GM18517 (cell line): ENCODE data around the gene PPFIA3.
"Not testable (repeated sequence)": the region's sequence is repeated elsewhere in the genome, so short reads cannot be mapped to it uniquely, and the experiment has no call there.

Source experiments
- ATAC-seq: cut with Tn5 transposase; IDR thresholded peaks from one replicate; pipeline ENCODE4 v1.9.1; 2021; ENCODE audit warnings: mild to moderate bottlenecking, moderate library complexity; ENCODE audit not compliant: unreplicated experiment

The PPFIA3 gene

GRCh38 chr19:49173198-49173597, 53.9 kb downstream of the PPFIA3 start:
- no peak for ATAC-seq

GRCh38 chr19:49180659-49181058, 61.3 kb downstream of the PPFIA3 start:
- ATAC-seq, result no peak

GRCh38 chr19:49182010-49182847, 62.9 kb downstream of the PPFIA3 start:
- ATAC-seq, result not testable (repeated sequence)

DNA sequence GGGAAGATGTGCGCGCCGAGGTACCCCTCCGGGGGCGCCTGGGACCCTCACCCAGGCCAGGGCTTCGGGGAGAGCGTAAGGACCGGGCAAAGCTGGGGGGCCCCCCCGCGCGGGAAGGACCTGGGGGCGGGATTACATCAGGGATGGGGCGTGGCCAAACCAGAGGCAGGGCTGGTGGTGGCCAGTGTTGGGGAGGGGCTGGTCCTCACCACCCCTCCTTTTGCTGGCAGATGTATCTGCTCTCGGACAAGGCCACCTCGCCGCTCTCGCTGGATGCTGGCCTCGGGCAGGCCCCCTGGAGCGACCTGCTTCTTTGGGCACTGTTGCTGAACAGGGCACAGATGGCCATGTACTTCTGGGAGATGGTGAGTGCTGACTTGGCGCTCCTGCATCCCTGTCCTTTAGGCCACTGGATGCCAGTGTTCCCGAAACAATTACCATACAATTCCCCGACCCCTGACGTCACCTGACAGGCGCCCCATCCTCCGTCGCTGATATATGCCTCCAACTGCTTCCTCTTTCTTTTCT, 63.6 kb downstream of the PPFIA3 start:
- ATAC-seq, result no peak

DNA sequence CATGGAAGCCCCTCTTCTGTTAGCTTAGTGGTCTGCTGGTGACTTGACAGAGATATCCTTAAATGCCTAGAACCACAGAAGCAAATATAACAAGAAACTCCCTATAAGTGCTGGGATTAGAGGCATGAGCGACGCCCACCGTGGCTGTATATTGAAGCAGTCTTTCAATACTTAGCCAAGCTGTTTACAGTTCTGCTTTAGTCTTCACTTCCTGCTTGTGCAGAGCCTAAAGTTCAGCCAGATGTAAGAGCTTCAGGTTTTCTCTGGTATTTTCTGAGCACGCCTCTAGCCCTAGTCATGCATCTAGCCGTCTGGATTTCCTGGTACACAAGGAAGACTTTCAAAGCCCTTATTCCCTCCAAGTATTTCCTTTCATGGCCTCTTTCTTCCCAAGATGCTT, 66.8 kb downstream of the PPFIA3 start:
- ATAC-seq, result no peak

- ATAC-seq, result no peak
These were observed 69.4 kb downstream of the PPFIA3 start for GRCh38 chr19:49188626-49189200.

DNA sequence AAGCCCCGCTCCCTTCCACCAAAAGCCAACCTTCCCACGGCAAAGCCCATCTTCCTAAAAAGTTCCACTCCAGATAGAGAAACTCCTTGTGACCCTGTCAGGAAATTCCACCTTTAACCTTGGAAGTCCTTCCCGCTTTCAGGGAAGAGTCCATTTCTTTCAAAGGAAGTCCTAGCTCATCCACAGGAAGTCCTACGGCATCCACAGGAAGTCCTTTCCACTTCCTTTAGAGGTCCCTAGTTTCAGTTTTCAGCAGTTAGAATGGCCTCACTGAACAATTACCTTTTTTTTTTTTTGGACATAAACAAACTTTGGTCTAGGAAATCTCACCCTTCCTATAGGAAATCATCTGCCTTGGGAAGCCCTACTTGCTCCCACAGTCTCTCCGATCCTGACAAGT, 69.9 kb downstream of the PPFIA3 start:
- no peak for ATAC-seq

GRCh38 chr19:49190781-49191180, 71.4 kb downstream of the PPFIA3 start:
- no peak for ATAC-seq

- no peak for ATAC-seq
These were observed 74.6 kb downstream of the PPFIA3 start for GRCh38 chr19:49193822-49194394.

DNA sequence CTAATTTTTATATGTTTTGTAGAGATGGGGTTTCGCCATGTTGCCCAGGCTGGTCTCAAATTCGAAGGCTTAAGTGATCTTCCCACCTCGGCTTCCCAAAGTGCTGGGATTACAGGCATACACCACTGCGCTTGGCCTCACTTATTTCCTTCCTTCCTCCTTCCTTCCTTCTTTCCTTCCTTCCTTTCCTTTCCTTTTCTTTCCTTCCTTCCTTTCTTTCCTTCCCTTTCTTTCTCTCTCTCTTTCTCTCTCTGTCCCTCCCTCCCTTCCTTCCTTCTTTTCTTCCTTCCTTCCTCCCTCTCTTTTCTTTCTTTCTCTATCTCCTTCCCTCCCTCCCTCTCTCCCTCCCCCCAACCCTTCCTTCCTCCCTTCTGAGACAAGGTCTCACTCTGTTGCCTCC, 75.1 kb downstream of the PPFIA3 start:
- no peak for ATAC-seq

- no peak for ATAC-seq
These were observed 77.3 kb downstream of the PPFIA3 start for GRCh38 chr19:49196527-49197240.

- no peak for ATAC-seq
These were observed 81.0 kb downstream of the PPFIA3 start for GRCh38 chr19:49200238-49200862.
